ENCODE measurements around the gene NKD1. TPM values are rescaled to one million over a fixed set of nuclear protein-coding genes. Genes with fewer than 3 reads are reported as not detected.

NKD1 gene
- total RNA-seq, 4 donors from 2014 or later = 3.5 to 48.1 (median 8.9) TPM

DNA sequence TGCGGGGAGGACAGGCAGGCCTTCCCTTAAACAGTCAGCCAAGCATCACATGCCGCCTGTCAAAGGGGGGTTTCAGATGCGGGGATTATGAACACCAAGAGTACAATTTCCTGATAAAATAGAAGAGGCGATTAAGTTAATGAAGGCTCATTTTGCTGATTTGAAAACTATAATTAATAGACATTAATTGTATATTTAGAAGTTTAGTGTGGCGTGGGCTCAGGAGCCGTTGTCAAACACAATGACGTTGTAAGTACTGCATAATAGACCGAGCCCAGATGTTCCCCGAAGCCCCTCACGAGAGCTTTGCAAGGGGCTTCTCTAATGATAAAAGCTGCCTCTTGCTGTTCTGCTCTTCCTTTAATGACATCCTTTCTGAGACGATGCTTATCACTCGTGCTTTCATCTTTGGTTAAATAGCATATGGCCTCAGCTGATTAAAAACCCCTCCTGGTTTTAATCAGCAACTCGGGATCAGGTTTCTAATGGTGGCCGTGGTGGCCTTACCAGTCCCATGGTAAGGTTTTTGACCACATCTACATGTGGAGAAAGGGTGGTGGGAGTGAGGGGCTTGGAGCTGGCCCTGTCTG is 104.7 kb downstream of the NKD1 start:
- Histone ChIP-seq H3K4me1 (no peaks in the 10 kb centered on the region), H3K4me3 (no peak overlapping the region), H3K27ac (no peak overlapping the region), H3K36me3 (no peaks in the 10 kb centered on the region), H3K9me3 (no peaks in the 10 kb centered on the region), H3K27me3 (no peaks in the 10 kb centered on the region)
- DNase-seq = no peak
- TF ChIP-seq POLR2A (IDR thresholded peaks at IDR 0.05) = no peak
- TF ChIP-seq, protein P1, sequence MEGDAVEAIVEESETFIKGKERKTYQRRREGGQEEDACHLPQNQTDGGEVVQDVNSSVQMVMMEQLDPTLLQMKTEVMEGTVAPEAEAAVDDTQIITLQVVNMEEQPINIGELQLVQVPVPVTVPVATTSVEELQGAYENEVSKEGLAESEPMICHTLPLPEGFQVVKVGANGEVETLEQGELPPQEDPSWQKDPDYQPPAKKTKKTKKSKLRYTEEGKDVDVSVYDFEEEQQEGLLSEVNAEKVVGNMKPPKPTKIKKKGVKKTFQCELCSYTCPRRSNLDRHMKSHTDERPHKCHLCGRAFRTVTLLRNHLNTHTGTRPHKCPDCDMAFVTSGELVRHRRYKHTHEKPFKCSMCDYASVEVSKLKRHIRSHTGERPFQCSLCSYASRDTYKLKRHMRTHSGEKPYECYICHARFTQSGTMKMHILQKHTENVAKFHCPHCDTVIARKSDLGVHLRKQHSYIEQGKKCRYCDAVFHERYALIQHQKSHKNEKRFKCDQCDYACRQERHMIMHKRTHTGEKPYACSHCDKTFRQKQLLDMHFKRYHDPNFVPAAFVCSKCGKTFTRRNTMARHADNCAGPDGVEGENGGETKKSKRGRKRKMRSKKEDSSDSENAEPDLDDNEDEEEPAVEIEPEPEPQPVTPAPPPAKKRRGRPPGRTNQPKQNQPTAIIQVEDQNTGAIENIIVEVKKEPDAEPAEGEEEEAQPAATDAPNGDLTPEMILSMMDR (IDR thresholded peaks at IDR 0.05) = no peak
- intact Hi-C loops (cut with DNase I; ENCODE audit: low total_unique reads) = no loop called here

DNA sequence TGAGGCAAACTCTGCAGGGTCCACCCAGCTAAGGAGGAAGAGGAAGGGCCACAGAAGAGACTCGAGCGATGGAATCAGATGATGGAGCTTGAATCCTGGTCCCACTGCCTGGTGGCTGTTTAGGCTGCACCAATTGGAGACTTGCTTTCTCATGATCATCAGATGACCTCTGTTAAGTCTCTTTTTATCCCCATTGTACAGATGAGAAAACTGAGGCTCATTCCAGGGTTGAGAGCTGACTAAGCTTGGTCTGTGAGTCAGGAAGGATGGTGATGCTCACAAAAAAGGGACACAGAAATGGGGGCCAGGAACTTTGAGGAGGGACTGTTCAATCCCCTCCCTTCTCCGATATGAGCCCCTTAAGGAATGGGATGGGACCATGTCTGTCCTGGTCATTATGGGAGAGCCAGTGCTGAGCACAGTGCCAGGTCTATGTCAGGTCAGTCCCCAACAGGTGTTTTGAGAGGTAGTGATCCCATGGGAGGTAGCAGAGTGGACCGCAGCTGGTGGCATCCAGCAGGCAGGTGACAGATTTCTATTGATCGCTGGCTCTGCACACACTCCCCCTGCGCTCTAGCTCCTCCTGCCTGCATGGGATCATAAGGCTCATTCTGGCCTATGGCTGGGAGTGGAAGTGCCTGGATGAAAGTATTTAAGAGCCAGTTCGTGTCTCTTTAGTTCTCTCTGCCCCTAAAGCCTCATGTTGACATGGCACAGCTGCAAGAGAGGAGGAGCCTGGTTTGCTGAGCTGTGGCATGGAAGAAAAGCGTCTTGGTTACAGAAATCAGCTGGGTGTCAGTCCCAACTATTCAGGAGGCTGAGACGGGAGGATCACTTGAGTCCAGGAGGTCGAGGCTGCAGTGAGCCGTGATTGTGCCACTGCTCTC is 105.7 kb downstream of the NKD1 start:
- H3K27ac ChIP-seq = no peak overlapping the region
- DNase-seq = no peak
- no peaks in the 10 kb centered on the region for H3K36me3 ChIP-seq
- H3K4me1 ChIP-seq = no peaks in the 10 kb centered on the region
- H3K27me3 ChIP-seq = no peaks in the 10 kb centered on the region
- H3K9me3 ChIP-seq = no peaks in the 10 kb centered on the region
- H3K4me3 ChIP-seq = no peak overlapping the region
- intact Hi-C loops (cut with DNase I; ENCODE audit: low total_unique reads) = no loop called here
- TF ChIP-seq POLR2A (IDR thresholded peaks at IDR 0.05) = no peak
- TF ChIP-seq, protein P1 (IDR thresholded peaks at IDR 0.05) = no peak

DNA sequence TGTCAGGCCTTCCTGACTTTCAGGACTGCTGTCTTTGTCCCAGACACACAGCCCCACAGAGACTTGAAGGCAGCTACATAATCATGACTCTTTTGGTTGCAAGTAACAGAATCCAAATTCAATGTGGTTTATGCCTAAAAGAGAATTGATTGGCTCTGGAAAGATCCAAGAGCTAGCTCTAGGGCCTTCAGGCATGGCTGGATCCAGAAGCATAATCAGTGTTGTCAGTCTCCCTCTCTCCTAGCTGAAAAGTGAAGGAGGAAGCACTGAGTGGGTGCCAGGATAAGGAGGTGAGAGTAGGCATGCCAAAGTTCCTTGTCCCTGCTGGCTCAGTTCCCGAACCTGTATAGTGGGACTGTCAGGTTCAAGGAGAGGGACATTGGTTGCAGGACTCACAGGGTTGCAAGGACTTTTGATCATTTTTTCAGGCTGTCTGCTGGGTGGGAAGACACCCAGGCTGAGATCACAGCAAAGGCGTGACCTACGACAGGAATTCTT is 107.4 kb downstream of the NKD1 start:
- DNase-seq = no peak

DNA sequence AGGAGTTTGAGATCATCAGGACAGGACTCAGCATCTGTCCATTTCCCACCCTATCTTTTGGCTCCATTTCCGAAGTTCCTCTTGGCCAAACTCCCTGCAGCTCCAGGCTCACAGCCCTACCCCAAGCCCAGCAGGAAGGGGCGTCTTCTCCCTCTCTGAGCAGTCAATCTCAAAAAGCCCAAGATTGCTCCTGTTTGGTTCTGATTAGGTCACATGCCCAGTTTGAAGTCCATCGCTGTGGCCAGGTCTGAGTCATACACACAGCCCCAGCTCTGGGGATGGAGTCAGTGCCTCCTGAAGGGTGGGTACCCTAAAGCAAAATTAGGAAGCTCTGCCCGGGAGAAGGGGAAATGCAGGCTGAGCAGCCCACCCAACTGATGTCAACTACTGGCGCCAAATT is 109.0 kb downstream of the NKD1 start:
- Histone ChIP-seq H3K4me3 (no peak overlapping the region), H3K9me3 (no peaks in the 10 kb centered on the region), H3K27ac (no peak overlapping the region), H3K27me3 (no peaks in the 10 kb centered on the region), H3K36me3 (no peaks in the 10 kb centered on the region), H3K4me1 (no peaks in the 10 kb centered on the region)
- intact Hi-C loops (cut with DNase I; ENCODE audit: low total_unique reads) = no loop called here
- no peak for TF ChIP-seq POLR2A (IDR thresholded peaks at IDR 0.05)
- TF ChIP-seq, protein P1 (IDR thresholded peaks at IDR 0.05) = no peak
- no peak for DNase-seq

More for the DNA sequence above, 107.4 kb downstream of the NKD1 start:
- intact Hi-C loops (cut with DNase I; ENCODE audit: low total_unique reads) = no loop called here
- TF ChIP-seq POLR2A (IDR thresholded peaks at IDR 0.05) = no peak
- TF ChIP-seq, protein P1 (IDR thresholded peaks at IDR 0.05) = no peak
- Histone ChIP-seq H3K27me3 (no peaks in the 10 kb centered on the region), H3K4me1 (no peaks in the 10 kb centered on the region), H3K36me3 (no peaks in the 10 kb centered on the region), H3K27ac (no peak overlapping the region), H3K9me3 (no peaks in the 10 kb centered on the region), H3K4me3 (no peak overlapping the region)

DNA sequence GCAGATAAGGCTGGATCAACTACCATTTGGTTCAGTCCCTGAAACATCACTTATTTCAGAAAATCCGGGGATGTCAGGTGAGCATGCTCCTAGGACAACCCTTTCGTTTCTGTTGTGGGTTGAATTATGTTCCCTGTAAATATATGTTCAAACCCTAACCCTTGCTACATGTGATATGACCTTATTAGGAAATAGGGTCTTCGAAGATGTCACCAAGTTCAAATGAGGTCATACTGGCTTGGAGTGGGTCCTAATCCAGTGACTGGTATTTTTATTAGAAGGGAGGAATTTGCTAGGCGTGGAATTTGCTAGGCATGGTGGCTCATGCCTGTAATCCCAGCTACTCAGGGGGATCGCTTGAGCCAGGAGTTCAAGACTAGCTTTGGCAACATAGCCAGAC is 111.6 kb downstream of the NKD1 start:
- Histone ChIP-seq H3K36me3 (no peaks in the 10 kb centered on the region), H3K9me3 (no peaks in the 10 kb centered on the region), H3K27me3 (no peaks in the 10 kb centered on the region), H3K27ac (no peak overlapping the region), H3K4me1 (no peaks in the 10 kb centered on the region), H3K4me3 (no peak overlapping the region)
- TF ChIP-seq POLR2A (IDR thresholded peaks at IDR 0.05) = no peak
- TF ChIP-seq, protein P1 (IDR thresholded peaks at IDR 0.05) = no peak
- intact Hi-C loops (cut with DNase I; ENCODE audit: low total_unique reads) = no loop called here
- no peak for DNase-seq

All from uterus (tissue), 4 donors.